HepG2 (cell line): Measurements from ENCODE around the gene CNOT10. TPM values are rescaled to one million over a fixed set of nuclear protein-coding genes. Genes with fewer than 3 reads are reported as not detected.

Experiments
- ATAC-seq: fragments of 200-7000 bp; cut with Tn5 transposase; 3 replicates; pipeline ENCODE4 v1.9.1; 2020; ENCODE audit warnings: mild to moderate bottlenecking, moderate library complexity
- BruUV-seq: library from RNA; stranded (reverse); fragments of 400-500 nt; replicated peaks from 2 replicates; lab custom pipeline; 2021; lab: Mats Ljungman, UMichigan
- CTCF ChIA-PET: fragments of 300-600 bp; formaldehyde crosslinking; extraction: SDS; loops from one replicate; lab custom pipeline; 2021; ENCODE audit warnings: low total read pairs, inconsistent platforms, low intra/inter-chr PET ratio; lab: Yijun Ruan, JAX
- POLR2A ChIA-PET: fragments of 350-600 bp; sonication (Branson Sonifier 250); formaldehyde crosslinking; loops from one replicate; lab custom pipeline; 2020; ENCODE audit warnings: antibody characterized with exemption, inconsistent platforms; lab: Yijun Ruan, JAX
- DNase-seq: peaks from one replicate; pipeline ENCODE4 v3.0.0-alpha.2; 2015; ENCODE audit warnings: low spot score
- FAIRE-seq: peaks from 3 replicates; lab custom pipeline; 2011; peaks lifted over from hg19 to GRCh38; lab: Jason Lieb, UNC
- H2AFZ ChIP-seq: one replicate; pipeline ENCODE4 v1.6.1; 2011; ENCODE audit warnings: low read length, inconsistent platforms
- H3K27ac ChIP-seq: fragments of 300-600 bp; 3 replicates; pipeline ENCODE4 v1.8.0; 2011; ENCODE audit warnings: mixed run types, mild to moderate bottlenecking, mixed read lengths, low read length, inconsistent platforms; ENCODE audit not compliant: insufficient read depth; ENCODE audit errors: extremely low read length
- H3K27me3 ChIP-seq, 2 experiments: fragments of 200-600 bp in 1 of 2; 2 replicates in 1 of 2; 3 replicates in 1 of 2; pipeline versions ENCODE4 v1.6.0 to v1.8.0; 2011; ENCODE audit warnings: low read length in 2 of 2, mild to moderate bottlenecking in 2 of 2, moderate library complexity in 2 of 2, inconsistent platforms in 1 of 2; ENCODE audit not compliant: insufficient read depth in 2 of 2, control insufficient read depth in 1 of 2
- H3K36me3 ChIP-seq, 2 experiments: fragments of 200-600 bp in 1 of 2; replicated peaks in 1 of 2; 2 replicates in 1 of 2; 3 replicates in 1 of 2; pipeline versions ENCODE4 v1.5.1 to v1.8.0; 2011; ENCODE audit warnings: low read length in 2 of 2, inconsistent platforms in 1 of 2; ENCODE audit not compliant: insufficient read depth in 2 of 2, control insufficient read depth in 1 of 2
- H3K4me1 ChIP-seq: 2 replicates; pipeline ENCODE4 v1.5.1; 2012; ENCODE audit warnings: low read length, inconsistent platforms; ENCODE audit not compliant: insufficient read depth
- H3K4me2 ChIP-seq: 2 replicates; pipeline ENCODE4 v1.6.0; 2011; ENCODE audit warnings: low read depth, low read length, inconsistent platforms
- H3K4me3 ChIP-seq, 3 experiments: fragments of 200-600 bp in 1 of 3; sonication (generic), shearing (Covaris generic) in 1 of 3; replicated peaks in 1 of 3; 2 replicates each; pipeline ENCODE4 v1.5.1; 2011 to 2016; ENCODE audit warnings: low read length in 3 of 3, inconsistent platforms in 2 of 3, low read depth in 2 of 3, mild to moderate bottlenecking in 2 of 3, control low read depth in 1 of 3, mixed read lengths in 1 of 3; ENCODE audit not compliant: insufficient read depth in 1 of 3
- H3K79me2 ChIP-seq: one replicate; pipeline ENCODE4 v1.6.1; 2011; ENCODE audit warnings: low read length, inconsistent platforms; ENCODE audit not compliant: insufficient read depth
- H3K9ac ChIP-seq: 2 replicates; pipeline ENCODE4 v1.6.0; 2011; ENCODE audit warnings: mild to moderate bottlenecking, low read depth, low read length, inconsistent platforms; ENCODE audit not compliant: insufficient read depth
- H3K9me3 ChIP-seq: 2 replicates; pipeline ENCODE4 v1.5.1; 2012; ENCODE audit warnings: mild to moderate bottlenecking, low read length
- H4K20me1 ChIP-seq: 2 replicates; pipeline ENCODE4 v1.6.0; 2011; ENCODE audit warnings: inconsistent platforms, mild to moderate bottlenecking, low read length, moderate library complexity; ENCODE audit not compliant: insufficient read depth
- CEBPG ChIP-seq: IDR thresholded peaks from 2 replicates; pipeline ENCODE4 v1.6.1; 2016
- E2F5 ChIP-seq: sonication (generic); formaldehyde crosslinking; conservative IDR thresholded peaks from 2 replicates; pipeline ENCODE4 v1.4.0; 2020; ENCODE audit warnings: missing genetic modification reagents
- FOSL1 ChIP-seq: sonication (generic); formaldehyde crosslinking; IDR thresholded peaks from 2 replicates; pipeline ENCODE4 v1.9.0; 2021; ENCODE audit warnings: missing genetic modification reagents, borderline replicate concordance
- GMEB2 ChIP-seq: IDR thresholded peaks from 2 replicates; pipeline ENCODE4 v1.6.1; 2016; ENCODE audit warnings: missing biosample characterization, missing genetic modification reagents, low read depth
- KLF12 ChIP-seq: sonication (generic); formaldehyde crosslinking; IDR thresholded peaks from 2 replicates; pipeline ENCODE4 v1.4.0; 2020; ENCODE audit warnings: missing genetic modification reagents, borderline replicate concordance
- MAF1 ChIP-seq: sonication (generic); formaldehyde crosslinking; IDR thresholded peaks from 2 replicates; pipeline ENCODE4 v1.5.0; 2020; ENCODE audit warnings: missing genetic modification reagents, borderline replicate concordance
- MAFG ChIP-seq: sonication (generic); formaldehyde crosslinking; IDR thresholded peaks from 2 replicates; pipeline ENCODE4 v1.5.1; 2020; ENCODE audit warnings: mild to moderate bottlenecking, missing genetic modification reagents
- NFIC ChIP-seq: IDR thresholded peaks from 2 replicates; pipeline ENCODE4 v1.6.1; 2012; ENCODE audit warnings: mild to moderate bottlenecking, low read length, inconsistent platforms
- SSRP1 ChIP-seq: IDR thresholded peaks from 2 replicates; pipeline ENCODE4 v1.6.1; 2016; ENCODE audit warnings: control low read depth
- WIZ ChIP-seq: sonication (generic); formaldehyde crosslinking; IDR thresholded peaks from 2 replicates; pipeline ENCODE4 v1.5.1; 2020; ENCODE audit warnings: mild to moderate bottlenecking, missing genetic modification reagents
- ZFY ChIP-seq: sonication (generic); formaldehyde crosslinking; IDR thresholded peaks from 2 replicates; pipeline ENCODE4 v1.4.0; 2020; ENCODE audit warnings: missing genetic modification reagents
- ZNF407 ChIP-seq: sonication (generic); formaldehyde crosslinking; IDR thresholded peaks from one replicate; pipeline ENCODE4 v1.5.1; 2020; ENCODE audit warnings: mild to moderate bottlenecking, missing genetic modification reagents; ENCODE audit errors: not compliant biosample characterization
- ZNF878 ChIP-seq: sonication (generic); formaldehyde crosslinking; IDR thresholded peaks from 2 replicates; pipeline ENCODE4 v1.8.1; 2023; ENCODE audit warnings: mild to moderate bottlenecking, missing genetic modification reagents, moderate library complexity
- WGBS: methylation state at CpG from one replicate; pipeline ENCODE4 v1.1.6; 2017; ENCODE audit warnings: low lambda C conversion rate; 5-methylcytosine and 5-hydroxymethylcytosine counted together
- in situ Hi-C: cut with HindIII; loops from 2 replicates; pipeline ENCODE4 v1.10.0; 2017; ENCODE audit warnings: low pct_unique_long_range_greater_than_20kb; ENCODE audit not compliant: extremely low pct_ligation_motif_present
- intact Hi-C: fragments of 100-400 bp; cut with micrococcal nuclease; formaldehyde crosslinking; loops from one replicate; pipeline ENCODE4 v1.10.0; 2022; ENCODE audit not compliant: unreplicated experiment
- polyA plus RNA-seq, 8 experiments: library from polyadenylated mRNA; depleted of rRNA in 3 of 8; stranded (reverse) in 7 of 8; unstranded in 1 of 8; fragments of >200 nt; fragmentation: Illumina TruSeq in 4 of 8; extraction: Trizol in 4 of 8; gene quantifications; 2 replicates each; pipeline versions ENCODE4 v1.2.1 to v1.2.3, GENCODE V29; 2011 to 2016; ENCODE audit warnings: low read depth in 4 of 8, missing spikeins in 1 of 8, mixed read lengths in 1 of 8; ENCODE audit not compliant: insufficient read depth in 1 of 8
- total RNA-seq, 5 experiments: library from RNA; depleted of rRNA; stranded (reverse); fragments of >200 nt; fragmentation: Illumina TruSeq; extraction: Trizol; gene quantifications; 2 replicates each; pipeline ENCODE4 v1.2.3, GENCODE V29; 2016; ENCODE audit warnings: low read depth in 1 of 5

CNOT10 gene
- total and polyA plus RNA-seq, 2 of the 13 experiments (the other 11 are each of a cell fraction or from before 2014, with no cell fraction given), result 21.2 to 34.1 TPM

GRCh38 chr3:32794487-32795308 is 109.7 kb downstream of the CNOT10 start:
- WGBS, result 2% methylated on average over 8 of the region's 8 CpGs
- Histone ChIP-seq H4K20me1 (no peaks in the 10 kb centered on the region), H3K27me3 (no peaks in the 10 kb centered on the region), H3K4me3 (peak overlapping the region; percentile 4 to 53 (median 31); a peak in 5 of 6 replicates), H3K9me3 (no peaks in the 10 kb centered on the region), H2AFZ (peak overlapping the region; percentile 31), H3K27ac (peak overlapping the region; percentile 87), H3K79me2 (peaks cover 8% of the 10 kb centered on the region), H3K36me3 (no peaks in the 10 kb centered on the region), H3K9ac (peak overlapping the region; percentile 64), H3K4me1 (peaks cover 54% of the 10 kb centered on the region), H3K4me2 (peak overlapping the region; percentile 76)
- BruUV-seq, result no TSS peak
- ChIA-PET POLR2A (interaction anchor here (0.6 to 5.7 kb wide), 7 partner anchors 12 to 109 kb away, joined by 3 to 57 read pairs (median 4); no protein-coding TSS in a partner anchor), CTCF (no interaction called here)
- ATAC-seq (peak; percentile 97), FAIRE-seq (peak; percentile 78), DNase-seq (peak; percentile 97)
- intact Hi-C loops (no loop called here), in situ Hi-C loops (no loop called here)
- no peak for TF ChIP-seq GMEB2
- no peak for TF ChIP-seq ZNF407
- TF ChIP-seq ZFY, result peak; percentile 44; the same call in 1 of the 2 replicates
- TF ChIP-seq MAFG, result no peak
- TF ChIP-seq WIZ (CRISPR knock-in tag), result 0 out of 2 replicates have a peak, but pooled peaks have one; percentile 28
- TF ChIP-seq NFIC, result peak; percentile 61; the same call in 1 of the 2 replicates
- 0 out of 2 replicates have a peak, but pooled peaks have one; percentile 51 for TF ChIP-seq ZNF878 (CRISPR knock-in tag)
- TF ChIP-seq CEBPG (CRISPR knock-in tag), result peak; percentile 87
- no peak for TF ChIP-seq E2F5 (CRISPR knock-in tag)
- no peak for TF ChIP-seq SSRP1 (CRISPR knock-in tag)
- no peak for TF ChIP-seq FOSL1 (CRISPR knock-in tag)
- TF ChIP-seq MAF1 (CRISPR knock-in tag), result no peak
- TF ChIP-seq KLF12, result no peak
